GM18511 (cell line): ENCODE measurements around the gene TRMT112.
A peak's percentile ranks its signal among the peaks of the same experiment; 100 is the strongest.

Experiments
- ATAC-seq: cut with Tn5 transposase; IDR thresholded peaks from one replicate; pipeline ENCODE4 v1.9.1; 2021; ENCODE audit warnings: mild to moderate bottlenecking, moderate library complexity; ENCODE audit not compliant: unreplicated experiment

TRMT112 gene

GRCh38 chr11:64276653-64277431 is 40.5 kb downstream of the TRMT112 start:
- no peak for ATAC-seq

GRCh38 chr11:64275841-64276240 is 41.5 kb downstream of the TRMT112 start:
- ATAC-seq = no peak

- no peak for ATAC-seq
These were observed 42.1 kb downstream of the TRMT112 start for GRCh38 chr11:64275031-64275800.

GRCh38 chr11:64269540-64270220 is 47.7 kb downstream of the TRMT112 start:
- peak; percentile 69 for ATAC-seq

GRCh38 chr11:64268893-64269539 is 48.3 kb downstream of the TRMT112 start:
- peak; percentile 24 for ATAC-seq

- no peak for ATAC-seq
These were observed 49.1 kb downstream of the TRMT112 start for GRCh38 chr11:64268025-64268892.

- no peak for ATAC-seq
These were observed 50.0 kb downstream of the TRMT112 start for GRCh38 chr11:64267207-64267945.
